ENCODE measurements around the gene ATP8B4. TPM values are rescaled to one million over a fixed set of nuclear protein-coding genes. Genes with fewer than 3 reads are reported as not detected.

Gene ATP8B4
- total RNA-seq, 1 experiment from 2014 or later, result 0.20 TPM

GRCh38 chr15:50077176-50077575, 41.9 kb downstream of the ATP8B4 start:
- Histone ChIP-seq H4K20me1 (ENCODE audit: insufficient read depth) (no peaks in the 10 kb centered on the region), H3K4me1 (replicated peaks; ENCODE audit: insufficient read depth) (no peaks in the 10 kb centered on the region), H3K4me3 (no peak overlapping the region), H3K4me2 (no peak overlapping the region), H3K27ac (no peak overlapping the region), H3K9me3 (ENCODE audit: insufficient read depth, low read depth) (no peaks in the 10 kb centered on the region), H2AFZ (no peak overlapping the region), H3K27me3 (ENCODE audit: insufficient read depth, low read depth) (no peaks in the 10 kb centered on the region), H3K36me3 (ENCODE audit: low read depth) (no peaks in the 10 kb centered on the region), H3K79me2 (ENCODE audit: low read depth) (no peaks in the 10 kb centered on the region), H3F3A (ENCODE audit: insufficient read depth, low read depth) (no peaks in the 10 kb centered on the region), H3K9me2 (ENCODE audit: insufficient read depth) (no peaks in the 10 kb centered on the region)
- no peak for DNase-seq
- no peak for TF ChIP-seq EZH2 (IDR thresholded peaks at IDR 0.05; ENCODE audit: low read depth)
- no peak for TF ChIP-seq CTCF (conservative IDR thresholded peaks at IDR 0.05)
- intact Hi-C loops (cut with micrococcal nuclease; ENCODE audit: unreplicated experiment), result no loop called here
- ChIA-PET POLR2A (ENCODE audit: unreplicated experiment) (no interaction called here), CTCF (no interaction called here)
- no TSS peak for BruUV-seq (replicated peaks)

GRCh38 chr15:50075319-50075718, 43.7 kb downstream of the ATP8B4 start:
- H3K4me1 ChIP-seq (replicated peaks; ENCODE audit: insufficient read depth), result no peaks in the 10 kb centered on the region
- H4K20me1 ChIP-seq (ENCODE audit: insufficient read depth), result no peaks in the 10 kb centered on the region
- no peaks in the 10 kb centered on the region for H3K9me3 ChIP-seq (ENCODE audit: insufficient read depth, low read depth)
- BruUV-seq (replicated peaks), result no TSS peak
- intact Hi-C loops (cut with micrococcal nuclease; ENCODE audit: unreplicated experiment), result no loop called here
- no peaks in the 10 kb centered on the region for H3K27me3 ChIP-seq (ENCODE audit: insufficient read depth, low read depth)
- no peak overlapping the region for H2AFZ ChIP-seq
- no peak for DNase-seq
- H3K4me2 ChIP-seq, result no peak overlapping the region
- ChIA-PET CTCF (no interaction called here), POLR2A (ENCODE audit: unreplicated experiment) (no interaction called here)
- TF ChIP-seq EZH2 (IDR thresholded peaks at IDR 0.05; ENCODE audit: low read depth) (no peak), CTCF (conservative IDR thresholded peaks at IDR 0.05) (no peak)
- no peak overlapping the region for H3K27ac ChIP-seq
- H3F3A ChIP-seq (ENCODE audit: insufficient read depth, low read depth), result no peaks in the 10 kb centered on the region
- no peak overlapping the region for H3K4me3 ChIP-seq
- H3K36me3 ChIP-seq (ENCODE audit: low read depth), result no peaks in the 10 kb centered on the region
- no peaks in the 10 kb centered on the region for H3K79me2 ChIP-seq (ENCODE audit: low read depth)
- no peaks in the 10 kb centered on the region for H3K9me2 ChIP-seq (ENCODE audit: insufficient read depth)

- Histone ChIP-seq H3K4me3 (no peak overlapping the region), H3K9me2 (ENCODE audit: insufficient read depth) (no peaks in the 10 kb centered on the region), H3K9me3 (ENCODE audit: insufficient read depth, low read depth) (no peaks in the 10 kb centered on the region), H3F3A (ENCODE audit: insufficient read depth, low read depth) (no peaks in the 10 kb centered on the region), H3K36me3 (ENCODE audit: low read depth) (no peaks in the 10 kb centered on the region), H3K4me1 (replicated peaks; ENCODE audit: insufficient read depth) (no peaks in the 10 kb centered on the region), H3K4me2 (no peak overlapping the region), H4K20me1 (ENCODE audit: insufficient read depth) (no peaks in the 10 kb centered on the region), H3K79me2 (ENCODE audit: low read depth) (no peaks in the 10 kb centered on the region), H3K27ac (no peak overlapping the region), H3K27me3 (ENCODE audit: insufficient read depth, low read depth) (no peaks in the 10 kb centered on the region), H2AFZ (no peak overlapping the region)
- no peak for TF ChIP-seq EZH2 (IDR thresholded peaks at IDR 0.05; ENCODE audit: low read depth)
- TF ChIP-seq CTCF (conservative IDR thresholded peaks at IDR 0.05), result no peak
- no TSS peak for BruUV-seq (replicated peaks)
- ChIA-PET POLR2A (ENCODE audit: unreplicated experiment) (no interaction called here), CTCF (no interaction called here)
- DNase-seq, result no peak
- intact Hi-C loops (cut with micrococcal nuclease; ENCODE audit: unreplicated experiment), result no loop called here
Measured at GRCh38 chr15:50071551-50072258, 47.3 kb downstream of the ATP8B4 start.
